NCI-H460 (cell line): ENCODE results near the gene STK32A. TPM values are rescaled to one million over a fixed set of nuclear protein-coding genes. Genes with fewer than 3 reads are reported as not detected.
"Not testable (repeated sequence)": the region's sequence is repeated elsewhere in the genome, so short reads cannot be mapped to it uniquely, and the experiment has no call there.

ENCODE experiments used
- DNase-seq: peaks from one replicate; pipeline ENCODE4 v3.0.0-alpha.2; 2016; ENCODE audit warnings: low read depth; ENCODE audit errors: extremely low read depth
- polyA plus RNA-seq: library from polyadenylated mRNA; depleted of rRNA; stranded (reverse); fragments of >200 nt; gene quantifications from 2 replicates; pipeline ENCODE4 v1.2.3, GENCODE V29; 2014; cell fraction: nucleus; rRNA removed
- total RNA-seq: library from RNA; depleted of rRNA; stranded (reverse); fragments of >200 nt; shearing (Covaris generic); gene quantifications from 2 replicates; pipeline ENCODE4 v1.2.3, GENCODE V29; 2014; rRNA removed

STK32A gene
- total RNA-seq: 0.32 and 0.43 TPM in 2 replicates
- polyA plus RNA-seq: 1.5 TPM in 1 of 2 replicates, not detected in the other

DNA sequence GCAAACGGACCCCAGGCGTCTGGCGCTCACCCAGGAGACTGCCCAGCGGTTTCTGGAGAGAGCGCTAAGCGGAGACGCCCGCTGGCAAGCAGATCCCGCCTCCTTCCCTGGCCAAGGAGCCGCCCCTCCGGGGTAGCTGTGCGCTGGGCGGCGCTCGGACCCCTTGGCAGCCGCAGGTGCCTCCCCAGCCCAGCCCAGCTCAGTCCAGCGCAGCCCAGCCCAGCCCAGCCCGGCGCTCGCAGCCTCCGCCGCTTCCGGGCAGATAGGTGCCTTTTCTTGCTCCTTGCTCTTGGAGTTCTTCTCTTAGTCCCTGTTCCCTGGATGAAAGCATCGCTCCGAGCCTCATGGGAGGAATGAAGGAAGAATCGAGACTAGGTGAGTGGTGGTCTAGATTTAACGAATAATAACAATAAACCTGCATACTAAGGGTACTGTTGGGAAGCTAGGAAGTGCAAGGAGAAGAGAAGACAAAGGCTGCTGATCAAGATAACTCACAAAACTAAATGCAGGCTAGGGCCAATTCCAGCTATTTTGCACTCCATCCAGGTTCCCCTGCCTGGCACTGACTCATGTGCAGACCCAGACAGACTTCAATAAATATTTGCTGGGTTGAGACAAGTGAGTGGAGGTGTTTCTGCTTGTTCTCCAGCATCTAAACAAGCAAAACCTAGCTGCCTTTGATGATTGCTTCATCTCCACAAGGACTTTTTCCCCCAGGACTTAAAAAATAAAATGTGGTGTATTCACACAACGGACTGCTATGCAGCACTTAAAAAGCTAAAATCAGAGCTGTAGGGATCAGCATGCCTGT is at the start of gene STK32A:
TSS of gene STK32A (plus strand) at position 202 of the 811 bp plus-strand sequence. CDS start 4,609 bp downstream, outside the sequence.
- DNase-seq: peak; percentile 21

DNA sequence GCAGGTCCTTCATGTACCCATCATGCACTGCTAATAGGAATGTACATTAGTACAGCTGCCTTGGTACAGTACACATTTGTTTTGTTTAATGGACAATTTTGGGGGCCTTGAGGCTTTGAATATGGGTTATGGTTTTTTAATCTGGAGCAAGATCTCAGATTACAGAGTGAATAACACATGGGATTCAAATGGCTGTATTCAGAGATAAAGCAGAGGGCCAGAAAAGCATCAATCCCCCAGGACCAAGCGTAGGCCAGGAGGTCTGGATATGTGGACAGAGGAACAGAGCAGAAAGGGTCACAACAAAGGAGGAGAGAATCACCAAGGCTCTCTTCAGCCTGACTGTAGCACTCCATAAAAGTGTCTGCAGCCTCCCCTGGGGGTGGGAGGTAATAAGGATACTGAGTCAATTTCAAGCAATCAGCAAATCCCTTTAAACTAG is 47.7 kb upstream of the STK32A start:
- no peak for DNase-seq

DNA sequence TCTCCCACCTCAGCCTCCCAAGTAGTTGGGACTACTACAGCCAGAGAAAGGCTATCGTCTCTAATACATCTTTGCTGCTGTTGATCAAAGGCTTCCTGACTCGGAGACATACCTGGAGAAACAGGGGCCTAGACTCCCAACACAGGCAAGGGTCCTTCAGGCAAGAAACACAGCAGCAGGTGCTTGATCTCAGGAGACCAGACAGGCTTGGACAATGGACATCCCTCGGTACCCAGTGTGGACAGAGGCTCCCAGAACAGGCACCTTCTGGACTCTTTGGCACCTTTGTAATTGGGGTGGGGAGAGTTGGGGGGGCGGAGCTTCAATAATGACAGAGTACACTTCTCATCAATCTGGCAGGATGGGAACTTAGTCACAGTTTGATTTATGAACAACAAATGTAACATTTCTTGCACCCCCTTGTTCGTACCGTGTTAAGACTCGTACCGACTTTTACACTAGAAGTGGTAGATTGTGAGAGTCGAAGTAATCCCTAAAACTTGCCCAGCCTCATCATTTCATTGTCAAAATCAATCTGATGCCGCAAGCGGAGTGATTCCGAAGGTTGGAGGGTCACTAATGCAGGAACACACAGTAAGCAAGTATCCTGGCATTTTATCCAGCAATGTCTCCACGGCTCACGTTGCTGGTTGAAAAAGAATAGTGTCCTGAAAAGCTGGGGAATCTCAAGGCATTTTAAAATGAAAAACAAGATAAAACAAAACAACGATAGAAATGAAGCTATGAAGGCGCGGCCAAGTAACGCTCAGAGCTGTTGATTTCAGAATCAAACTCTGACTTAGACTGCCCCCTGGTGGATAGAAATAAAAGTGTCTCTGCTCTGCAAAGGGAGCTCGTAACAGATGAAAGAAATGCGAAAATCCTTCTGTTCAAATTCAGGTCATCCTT is 46.4 kb upstream of the STK32A start:
- DNase-seq: peak; percentile 72

DNA sequence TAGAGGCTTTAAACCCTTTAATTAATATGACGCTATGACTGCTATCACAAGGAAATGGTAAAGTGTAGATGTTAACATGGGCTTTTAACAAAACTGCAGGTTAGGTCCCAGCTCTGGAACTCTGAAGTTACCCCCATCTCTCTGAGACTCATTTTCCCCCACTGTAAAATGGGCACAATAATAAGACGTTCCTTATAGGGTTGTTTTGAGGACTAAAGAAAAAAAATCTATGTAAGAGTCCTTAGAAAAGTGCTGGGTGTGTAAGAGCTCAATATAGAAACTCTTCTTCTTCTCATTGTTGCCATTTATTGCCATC is 45.8 kb upstream of the STK32A start:
- DNase-seq: no peak

DNA sequence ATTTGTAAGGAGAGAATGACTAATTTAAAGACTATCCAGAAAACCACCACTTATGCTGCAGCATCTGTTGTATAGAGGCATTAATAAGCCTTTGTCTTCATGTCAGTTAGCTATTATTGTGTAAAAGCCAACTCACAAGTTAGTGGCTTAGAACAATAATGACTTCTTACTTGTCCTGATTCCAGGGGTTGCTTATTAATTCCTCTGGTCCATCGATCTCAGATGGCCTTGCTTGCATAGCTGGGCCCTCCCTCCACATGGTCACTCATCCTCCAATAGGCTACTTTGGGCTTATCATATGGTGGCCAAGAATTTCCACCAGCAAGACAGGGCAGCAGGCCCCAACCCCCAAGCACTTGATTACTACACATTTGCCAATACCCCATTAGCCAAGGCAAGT is 44.5 kb upstream of the STK32A start:
- no peak for DNase-seq

DNA sequence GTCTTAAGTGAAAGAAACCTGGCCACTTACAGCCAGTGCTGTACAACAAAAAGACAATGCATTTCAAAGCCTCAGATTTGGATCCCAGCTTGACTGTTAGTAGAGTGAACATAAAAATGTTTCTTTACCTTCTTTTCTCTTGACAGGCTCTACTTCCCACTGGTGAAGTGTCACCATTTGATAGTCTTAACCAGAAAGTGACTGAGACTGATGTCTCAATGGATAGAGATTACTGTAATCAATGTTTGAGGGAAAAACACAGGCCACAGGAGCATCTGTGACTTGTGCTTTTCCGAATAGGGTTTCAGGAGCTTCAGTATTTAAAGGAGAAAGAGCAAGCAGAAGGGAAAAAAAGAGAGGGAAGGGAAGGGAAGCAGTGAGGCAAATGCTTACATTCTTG is 41.7 kb upstream of the STK32A start:
- DNase-seq: no peak

DNA sequence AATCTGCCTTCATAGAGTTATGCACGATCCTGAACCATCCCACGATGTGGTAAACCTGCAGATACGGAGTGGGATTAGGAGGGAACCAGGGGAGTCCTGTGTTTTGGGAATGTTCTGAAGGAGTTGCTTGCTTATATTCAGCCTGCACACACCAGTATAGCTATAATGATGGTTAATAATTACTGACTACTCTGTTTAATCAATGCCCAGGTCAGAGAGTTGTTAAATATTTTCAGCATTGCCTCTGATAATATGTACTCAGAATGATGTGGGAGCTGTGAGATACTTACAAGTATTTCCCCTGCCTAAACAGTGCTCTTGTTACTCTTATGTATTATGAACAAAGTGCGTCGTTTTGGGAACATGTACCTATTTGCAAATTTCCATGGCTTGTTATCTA is 34.8 kb upstream of the STK32A start:
- DNase-seq: no peak

DNA sequence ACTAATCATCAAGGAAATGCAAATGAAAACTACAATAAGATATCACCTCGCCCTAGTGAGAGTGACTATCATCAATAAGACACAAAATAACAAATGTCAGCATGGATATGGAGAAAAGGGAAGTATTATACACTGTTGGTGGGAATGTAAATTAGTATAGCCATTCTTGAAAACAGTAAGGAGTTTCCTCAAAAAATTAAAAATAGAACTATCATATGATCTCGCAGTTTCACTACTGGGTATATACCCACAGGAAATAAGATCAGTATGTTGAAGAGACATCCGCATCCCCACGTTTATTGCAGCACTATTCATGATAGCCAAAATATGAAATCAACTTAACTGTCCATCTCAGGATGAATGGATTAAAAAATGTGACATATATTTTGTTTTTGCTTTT is 31.6 kb upstream of the STK32A start:
- DNase-seq: no peak

DNA sequence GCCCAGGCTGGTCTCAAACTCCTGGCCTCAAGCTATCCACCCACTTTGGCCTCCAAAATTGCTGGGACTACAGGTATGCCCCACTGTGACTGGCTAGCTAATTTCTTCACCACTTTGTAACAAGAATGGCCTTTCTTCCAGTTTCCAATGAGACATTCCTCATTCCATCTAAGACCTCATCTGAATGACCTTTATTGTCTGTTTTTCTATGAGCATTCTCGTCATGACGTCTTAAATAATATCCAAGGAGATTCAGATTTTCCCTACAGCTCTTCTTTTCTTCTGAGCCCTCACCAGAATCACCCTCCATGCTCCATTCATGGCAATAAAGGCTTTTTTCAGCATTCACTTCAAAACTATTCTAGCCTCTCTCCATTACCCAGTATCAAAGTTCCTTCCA is 30.2 kb upstream of the STK32A start:
- DNase-seq: no peak

DNA sequence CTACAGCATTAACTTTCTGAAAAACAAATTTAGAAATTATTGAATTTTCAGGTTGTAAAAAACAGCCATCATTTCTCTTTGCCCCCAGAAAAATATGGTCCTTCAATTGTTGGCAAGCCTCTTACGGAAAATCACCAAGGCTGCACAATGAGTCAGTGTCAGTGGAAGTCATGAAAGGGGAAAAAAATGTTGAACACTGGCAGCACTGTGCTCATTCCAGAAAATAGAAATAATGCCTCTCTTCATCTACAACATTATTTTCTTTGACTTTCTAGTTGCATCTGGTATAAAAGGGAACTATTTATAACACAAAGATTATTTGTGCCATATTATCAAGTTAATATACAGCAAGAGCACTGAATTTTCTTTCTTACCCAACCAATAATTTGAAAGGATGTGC is 26.7 kb upstream of the STK32A start:
- no peak for DNase-seq

DNA sequence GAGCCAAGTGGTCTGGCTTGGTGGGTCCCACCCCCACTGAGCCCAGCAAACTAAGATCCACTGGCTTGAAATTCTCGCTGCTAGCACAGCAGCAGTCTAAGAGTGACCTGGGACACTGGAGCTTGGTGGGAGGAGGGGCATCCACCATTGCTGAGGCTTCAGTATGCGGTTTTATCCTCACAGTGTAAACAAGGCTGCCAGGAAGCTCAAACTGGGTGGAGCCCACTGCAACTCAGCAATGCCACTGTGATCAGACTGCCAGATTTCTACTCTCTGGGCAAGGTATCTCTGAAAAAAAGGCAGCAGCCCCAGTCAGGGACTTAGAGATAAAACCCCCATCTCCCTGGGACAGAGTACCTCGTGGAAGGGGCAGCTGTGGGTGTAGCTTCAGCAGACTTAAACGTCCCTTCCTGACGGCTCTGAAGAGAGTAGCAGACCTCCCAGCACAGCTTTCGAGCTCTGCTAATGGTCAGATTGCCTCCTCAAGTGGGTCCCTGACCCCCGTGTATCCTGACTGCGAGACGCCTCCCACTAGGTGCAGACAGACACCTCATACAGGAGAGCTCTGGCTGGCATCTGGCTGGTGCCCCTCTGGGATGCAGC is 18.2 kb upstream of the STK32A start:
- peak; percentile 21 for DNase-seq

DNA sequence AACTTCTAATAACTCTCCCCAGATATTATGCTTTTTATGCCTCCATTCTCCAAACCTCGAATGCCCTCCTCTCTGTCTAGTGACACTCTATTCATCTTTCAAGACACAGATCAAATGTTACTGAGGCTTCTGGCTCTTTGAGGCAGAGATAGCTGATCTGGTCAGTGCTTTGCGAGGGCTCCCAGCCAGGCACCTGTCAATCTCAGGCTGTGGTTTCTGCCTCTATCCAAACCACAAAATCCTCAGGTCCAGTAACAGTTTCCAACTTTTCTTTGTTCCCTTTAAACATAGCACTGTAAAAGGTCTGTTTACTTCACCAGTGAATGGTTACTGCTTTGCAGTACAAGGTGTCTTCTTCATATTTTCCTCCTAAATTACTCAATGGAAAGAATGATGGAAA is 11.5 kb upstream of the STK32A start:
- DNase-seq: no peak

DNA sequence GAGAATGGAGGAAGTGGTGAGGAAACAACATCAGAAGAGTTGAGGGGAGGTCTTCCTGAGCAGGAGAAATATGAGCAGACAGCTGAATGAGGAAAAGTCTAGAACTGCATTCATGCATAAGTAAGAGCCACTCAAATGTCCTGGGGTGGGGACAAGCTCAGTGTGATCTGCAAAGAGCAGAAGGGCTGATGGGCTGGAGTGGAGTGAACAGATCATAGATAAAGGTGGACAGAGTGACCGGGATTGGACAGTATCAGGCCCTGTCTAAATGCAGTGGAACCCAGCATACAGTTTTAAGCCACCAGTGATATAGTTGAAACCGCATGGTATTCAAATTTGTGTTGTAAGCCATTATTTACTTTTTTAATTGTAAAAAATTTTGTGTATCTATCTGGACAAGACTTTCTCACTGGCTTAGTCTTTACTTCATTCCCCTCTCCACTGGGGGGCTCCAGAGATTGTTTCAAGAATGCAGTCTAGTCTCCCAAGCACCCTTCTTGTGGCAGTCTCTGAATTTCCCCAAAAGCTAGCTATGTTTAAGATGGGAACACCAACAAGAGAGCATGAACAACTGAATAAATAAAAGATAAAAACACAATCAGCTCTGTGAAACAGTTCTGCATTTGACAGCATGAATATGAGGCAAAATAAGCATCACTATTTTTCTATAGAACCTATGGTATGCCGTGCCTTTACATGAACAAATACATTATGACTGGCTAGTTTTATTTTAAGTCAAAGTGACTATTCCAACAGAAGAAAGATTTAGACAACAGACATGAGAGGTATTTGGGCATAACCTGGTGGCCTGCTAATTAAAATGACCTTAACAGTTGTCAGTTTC is 10.7 kb upstream of the STK32A start:
- DNase-seq: peak; percentile 45

DNA sequence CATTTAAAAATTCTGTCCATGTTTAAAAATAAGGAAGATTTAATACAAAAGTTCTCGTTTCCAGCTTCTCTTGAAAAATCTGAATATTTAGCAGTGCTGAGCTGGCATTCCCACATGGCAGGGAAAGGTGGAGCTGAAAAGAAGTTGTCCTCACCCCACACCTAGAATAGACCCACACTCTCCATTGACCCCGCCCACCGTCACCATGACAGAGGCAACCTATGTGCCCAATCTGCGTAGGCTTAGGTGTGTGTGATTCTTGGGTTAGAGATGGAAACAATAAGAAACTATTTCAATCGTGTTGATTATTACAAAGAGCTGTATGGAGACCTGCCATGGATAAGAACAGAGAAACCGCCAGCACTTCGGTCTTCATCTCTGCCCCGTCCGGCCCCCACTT is 8.9 kb upstream of the STK32A start:
- no peak for DNase-seq

DNA sequence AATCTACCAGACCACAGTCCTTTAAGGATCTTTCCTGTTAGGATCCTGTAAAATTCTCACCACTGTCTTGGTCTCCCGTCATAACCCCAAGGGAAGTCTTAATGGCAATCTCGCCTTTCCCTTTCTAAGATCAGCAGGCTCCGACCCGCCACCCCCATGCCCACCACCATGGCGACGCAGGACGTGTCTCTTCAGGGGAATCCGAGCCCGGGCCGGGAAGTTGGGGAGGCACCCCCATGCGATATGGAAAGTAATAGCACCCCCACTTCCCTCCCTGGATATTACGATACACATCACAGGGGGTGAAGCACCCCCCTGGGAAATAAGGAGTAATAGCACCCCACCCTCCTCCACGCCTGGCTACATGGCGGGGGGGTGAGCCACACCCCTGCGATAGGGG is 8.3 kb upstream of the STK32A start:
- DNase-seq: no peak

DNA sequence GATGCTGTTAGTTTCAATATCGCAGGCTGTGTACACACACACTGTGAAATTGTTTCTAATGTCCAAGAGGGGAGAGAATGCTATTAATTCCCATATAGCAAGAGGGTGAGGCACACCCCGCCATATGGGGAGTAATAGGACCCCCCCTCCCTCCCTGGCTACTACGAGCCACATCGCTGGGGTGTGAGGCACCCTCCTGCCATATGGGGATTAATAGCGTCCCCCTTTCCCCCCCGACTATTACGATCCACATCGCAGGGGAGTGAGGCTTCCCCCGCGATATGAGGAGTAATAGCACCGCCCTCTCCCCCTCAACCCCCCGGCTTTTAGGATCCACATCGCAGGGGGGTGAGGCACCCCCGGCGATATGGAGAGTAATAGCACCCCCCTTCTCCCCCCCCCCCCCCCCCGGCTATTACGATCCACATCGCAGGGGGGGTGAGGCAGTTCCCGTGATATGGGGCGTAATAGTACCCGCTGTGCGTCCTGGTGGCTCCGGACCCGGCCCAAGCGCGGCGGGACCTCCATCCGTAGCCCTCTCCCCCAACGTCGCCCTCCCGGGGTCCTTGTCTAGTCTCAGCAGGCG is 494 bp upstream of the STK32A start:
- no peak for DNase-seq

DNA sequence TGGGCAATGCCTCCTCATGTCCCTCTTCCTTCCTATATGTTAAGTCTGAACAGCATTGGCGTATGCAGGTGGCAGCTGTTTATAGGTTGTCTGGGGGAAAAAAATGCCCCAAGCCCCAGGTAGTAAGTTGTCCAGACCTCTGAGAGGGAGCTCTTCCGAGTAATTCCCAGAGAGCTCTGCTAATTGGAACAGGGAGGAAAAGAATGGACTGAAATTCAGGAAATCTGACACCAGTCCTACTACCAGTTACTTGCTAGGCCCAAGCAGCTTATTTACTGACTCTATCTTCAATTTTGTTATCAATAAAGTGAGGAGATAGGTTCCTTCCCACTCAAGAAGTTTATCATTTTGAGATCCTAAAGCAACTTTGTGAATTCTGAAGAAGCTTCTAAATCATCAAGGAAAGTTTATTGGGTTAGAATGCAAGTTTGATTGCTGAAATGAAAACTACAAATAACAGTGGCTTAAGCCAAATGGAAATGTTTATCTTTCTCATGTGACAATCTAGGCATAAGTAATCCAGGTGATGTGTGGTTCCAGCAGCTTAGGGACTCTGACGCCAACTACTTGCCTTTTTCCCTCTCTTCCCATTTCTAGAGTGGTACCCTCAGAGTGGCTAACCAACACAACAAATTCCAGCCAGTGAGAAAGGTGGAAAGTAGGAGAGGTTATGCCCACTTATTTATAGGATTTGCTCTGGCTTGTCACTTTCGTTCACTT is 5.6 kb downstream of the STK32A start:
- no peak for DNase-seq

DNA sequence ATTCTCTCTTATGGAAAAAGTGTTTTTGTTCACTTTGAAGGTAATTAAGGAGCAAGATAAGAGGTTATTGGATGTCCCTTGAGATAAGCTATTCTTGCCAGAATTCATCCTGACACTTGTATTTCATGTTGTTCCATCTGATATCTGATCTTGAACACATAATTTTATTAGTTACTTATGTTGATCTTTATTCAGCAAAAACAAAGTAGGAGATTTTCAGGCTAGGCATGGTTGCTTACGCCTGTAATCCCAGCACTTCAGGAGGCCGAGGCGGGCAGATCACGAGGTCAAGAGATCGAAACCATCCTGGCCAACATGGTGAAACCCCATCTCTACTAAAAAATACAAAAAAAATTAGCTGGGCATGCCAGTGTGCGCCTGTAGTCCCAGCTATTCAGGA is 8.4 kb downstream of the STK32A start:
- not testable (repeated sequence) for DNase-seq
